ENCODE measurements around the gene CDCA8.

- TF ChIP-seq CTCF (conservative IDR thresholded peaks at IDR 0.05; ENCODE audit: low read depth, low read length) (no peak), EZH2 (IDR thresholded peaks at IDR 0.05; ENCODE audit: borderline replicate concordance, low read depth, low read length, poor library complexity, severe bottlenecking) (no peak)
Measured at GRCh38 chr1:37657620-37658412, 34.5 kb upstream of the CDCA8 start.

Measured in A673 (cell line).